Airway epithelial cell (primary cell): ENCODE results near the gene DCUN1D4. TPM values are rescaled to one million over a fixed set of nuclear protein-coding genes. Genes with fewer than 3 reads are reported as not detected.

Experiments used
- total RNA-seq: library from RNA; depleted of rRNA; stranded (reverse); fragments of >200 nt; gene quantifications from 2 replicates; pipeline ENCODE4 v1.2.3, GENCODE V29; 2015

DCUN1D4 gene
- 12.8 and 19.2 TPM in 2 replicates for total RNA-seq

GRCh38 chr4:51842554-51843308 lies at the start of gene DCUN1D4:
Gene DCUN1D4, plus strand, starts transcription at chr4:51843153. Its CDS starts 90 bp downstream, at chr4:51843243.

Other genes with a start within 250 kb of the DCUN1D4 start
- gene LRRC66, start 177.2 kb downstream of the DCUN1D4 start, total RNA-seq = not detected in 2 replicates
- gene SGCB, start 195.1 kb downstream of the DCUN1D4 start, total RNA-seq = 6.2 and 7.5 TPM in 2 replicates
- 3.5 and 6.2 TPM in 2 replicates for gene SPATA18, start 208.2 kb downstream of the DCUN1D4 start, total RNA-seq